Spleen (tissue), 11 donors: ENCODE data around the gene SMIM12. TPM values are rescaled to one million over a fixed set of nuclear protein-coding genes. Genes with fewer than 3 reads are reported as not detected.

ENCODE experiments used
- DNase-seq: peaks from one replicate; pipeline ENCODE4 v3.0.0-alpha.2; 2020
- H3K27ac ChIP-seq, 8 donors: fragments of 200-600 bp; sonication (generic) in 7 of 8; 1 replicate in 4 of 8; 2 replicates in 4 of 8; pipeline versions ENCODE4 v1.5.0 to v1.8.0; 2016 to 2021; ENCODE audit warnings: inconsistent platforms in 4 of 8, mild to moderate bottlenecking in 4 of 8, moderate library complexity in 1 of 8
- H3K27me3 ChIP-seq, 7 donors: fragments of 200-600 bp; sonication (generic) in 6 of 7; replicated peaks in 1 of 7; 1 replicate in 4 of 7; 2 replicates in 3 of 7; pipeline versions ENCODE4 v1.5.0 to v1.8.0; 2016 to 2021; ENCODE audit warnings: inconsistent platforms in 3 of 7, mild to moderate bottlenecking in 1 of 7
- H3K36me3 ChIP-seq, 6 donors: fragments of 200-600 bp; sonication (generic) in 5 of 6; 1 replicate in 4 of 6; 2 replicates in 2 of 6; pipeline versions ENCODE4 v1.5.0 to v1.8.0; 2016 to 2021; ENCODE audit warnings: inconsistent platforms in 2 of 6
- H3K4me1 ChIP-seq, 6 donors: fragments of 200-600 bp; sonication (generic) in 5 of 6; 1 replicate in 3 of 6; 2 replicates in 3 of 6; pipeline versions ENCODE4 v1.5.0 to v1.8.0; 2016 to 2021; ENCODE audit warnings: inconsistent platforms in 3 of 6
- H3K4me3 ChIP-seq, 8 donors: fragments of 200-600 bp; sonication (generic) in 7 of 8; 1 replicate in 4 of 8; 2 replicates in 4 of 8; pipeline versions ENCODE4 v1.5.0 to v1.8.0; 2016 to 2021; ENCODE audit warnings: inconsistent platforms in 4 of 8, mild to moderate bottlenecking in 4 of 8, moderate library complexity in 2 of 8
- H3K9me3 ChIP-seq, 8 donors: fragments of 200-600 bp; sonication (generic) in 7 of 8; 1 replicate in 4 of 8; 2 replicates in 4 of 8; pipeline versions ENCODE4 v1.5.0 to v1.8.0; 2016 to 2021; ENCODE audit warnings: inconsistent platforms in 4 of 8
- POLR2A ChIP-seq, 3 donors: fragments of 450-650 bp; IDR thresholded peaks; one replicate each; pipeline ENCODE4 v1.5.1; 2017; ENCODE audit warnings: antibody characterized with exemption in 3 of 3, mild to moderate bottlenecking in 1 of 3
- POLR2AphosphoS5 ChIP-seq, 3 donors: sonication (generic); formaldehyde crosslinking; IDR thresholded peaks; one replicate each; pipeline ENCODE4 v1.5.1; 2017; ENCODE audit warnings: antibody characterized with exemption in 3 of 3
- WGBS, 5 donors: extraction: QIAGEN DNeasy Blood & Tissue Kit in 3 of 5; methylation state at CpG; one replicate each; pipeline versions ENCODE4 v1.1.5 to v1.1.7; 2013 to 2018; 5-methylcytosine and 5-hydroxymethylcytosine counted together
- intact Hi-C: fragments of 100-400 bp; cut with DNase I; formaldehyde crosslinking; loops from one replicate; pipeline ENCODE4 v1.15.0; 2023; ENCODE audit warnings: low total_unique reads
- polyA plus RNA-seq, 3 donors: library from polyadenylated mRNA; stranded (reverse); fragments of 200-250 nt; gene quantifications; one replicate each; pipeline ENCODE4 v1.2.1, GENCODE V29; 2013
- total RNA-seq, 7 donors: library from RNA; depleted of rRNA in 3 of 7; stranded (reverse); fragments of >200 nt in 3 of 7; fragmentation: NEBNext Ultra II Directional in 4 of 7; extraction: Animal tissue kit (Norgen Biotek cat#: 25700) in 4 of 7; gene quantifications; one replicate each; pipeline versions ENCODE4 v1.1.0 to v1.2.1, GENCODE V29; 2016 to 2021
- TF ChIP-seq, protein P1 (sequence below), 11 experiments: fragments of 200-600 bp in 7 of 11; fragments of 450-650 bp in 4 of 11; sonication (generic) in 4 of 11; IDR thresholded peaks in 8 of 11; conservative IDR thresholded peaks in 3 of 11; 1 replicate in 7 of 11; 2 replicates in 4 of 11; pipeline versions ENCODE4 v1.4.0 to v1.8.0; 2016 to 2021; ENCODE audit warnings: antibody characterized with exemption in 11 of 11, inconsistent platforms in 4 of 11, mild to moderate bottlenecking in 1 of 11
- donor health status: healthy with polysubstance abuse.
- donor health status: DM: no; HTN: no; CAD: no; lungs with moderate emphysema.
- donor health status: DM: no; HTN: no; CAD: no.
- donor health status: Bipolar disorder and iron deficiency.
- donor health status: healthy.
- donor health status: DM: no; HTN: no; CAD: no.
- donor health status: DM: yes; HTN: yes; CAD: no.

The SMIM12 gene
- total and polyA plus RNA-seq, 10 donors = 15.3 to 39.6 (median 33.3) TPM

DNA sequence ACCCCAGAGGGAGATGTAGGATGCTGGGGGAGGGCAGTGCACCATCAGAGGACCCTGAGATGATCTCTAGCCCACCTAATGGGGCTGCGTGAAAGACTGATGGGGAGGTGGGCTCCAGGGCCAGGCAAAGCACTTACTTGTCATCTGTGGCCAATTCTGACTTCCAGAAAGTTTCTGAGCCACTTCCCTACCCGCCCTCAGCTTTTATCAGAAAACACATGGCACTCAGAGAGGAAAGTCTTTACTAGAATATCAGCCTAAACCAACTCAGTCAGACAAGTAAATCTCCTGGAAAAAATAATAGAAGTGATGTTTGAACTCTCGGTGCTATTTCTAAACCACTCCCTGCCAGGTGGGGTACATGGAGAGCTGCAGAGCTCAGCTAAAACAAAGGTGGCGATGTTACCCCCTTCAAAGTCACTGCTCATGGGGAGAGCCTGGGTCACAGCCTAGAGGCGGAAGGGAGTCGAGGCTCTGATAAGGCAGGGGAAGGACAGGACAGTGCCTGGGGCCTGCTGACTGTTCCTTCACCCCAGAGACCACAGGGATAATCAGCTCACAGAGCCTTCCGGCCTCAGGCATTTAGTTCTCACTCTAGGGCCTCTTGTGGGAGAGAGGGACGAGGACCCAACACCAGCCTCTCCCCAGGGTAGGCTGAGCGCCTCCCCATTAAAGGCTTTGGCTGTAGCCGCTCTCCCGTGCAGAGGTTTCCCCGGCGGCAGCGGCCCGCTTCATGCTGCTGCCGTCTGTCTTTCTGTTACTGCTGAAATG, 14.2 kb downstream of the SMIM12 start:
- Histone ChIP-seq H3K27me3 (no peaks in the 10 kb centered on the region), H3K4me3 (no peak overlapping the region), H3K27ac (peak overlapping the region in 1 of 8 donors; percentile 4), H3K9me3 (no peaks in the 10 kb centered on the region), H3K4me1 (peaks cover 0 to 41% (median 19%) of the 10 kb centered on the region in 6 donors), H3K36me3 (peaks cover 0 to 42% (median 0%) of the 10 kb centered on the region in 6 donors)
- no peak for DNase-seq
- WGBS, 5 donors = 78 to 89% (median 84%) methylated on average over 16 of the region's 16 CpGs
- intact Hi-C loops = no loop called here
- TF ChIP-seq, protein P1, sequence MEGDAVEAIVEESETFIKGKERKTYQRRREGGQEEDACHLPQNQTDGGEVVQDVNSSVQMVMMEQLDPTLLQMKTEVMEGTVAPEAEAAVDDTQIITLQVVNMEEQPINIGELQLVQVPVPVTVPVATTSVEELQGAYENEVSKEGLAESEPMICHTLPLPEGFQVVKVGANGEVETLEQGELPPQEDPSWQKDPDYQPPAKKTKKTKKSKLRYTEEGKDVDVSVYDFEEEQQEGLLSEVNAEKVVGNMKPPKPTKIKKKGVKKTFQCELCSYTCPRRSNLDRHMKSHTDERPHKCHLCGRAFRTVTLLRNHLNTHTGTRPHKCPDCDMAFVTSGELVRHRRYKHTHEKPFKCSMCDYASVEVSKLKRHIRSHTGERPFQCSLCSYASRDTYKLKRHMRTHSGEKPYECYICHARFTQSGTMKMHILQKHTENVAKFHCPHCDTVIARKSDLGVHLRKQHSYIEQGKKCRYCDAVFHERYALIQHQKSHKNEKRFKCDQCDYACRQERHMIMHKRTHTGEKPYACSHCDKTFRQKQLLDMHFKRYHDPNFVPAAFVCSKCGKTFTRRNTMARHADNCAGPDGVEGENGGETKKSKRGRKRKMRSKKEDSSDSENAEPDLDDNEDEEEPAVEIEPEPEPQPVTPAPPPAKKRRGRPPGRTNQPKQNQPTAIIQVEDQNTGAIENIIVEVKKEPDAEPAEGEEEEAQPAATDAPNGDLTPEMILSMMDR (IDR thresholded peaks at IDR 0.05 in 8 of 11, conservative IDR thresholded peaks at IDR 0.05 in 3 of 11) = no peak
- TF ChIP-seq POLR2AphosphoS5 (IDR thresholded peaks at IDR 0.05) (no peak), POLR2A (IDR thresholded peaks at IDR 0.05) (no peak)

DNA sequence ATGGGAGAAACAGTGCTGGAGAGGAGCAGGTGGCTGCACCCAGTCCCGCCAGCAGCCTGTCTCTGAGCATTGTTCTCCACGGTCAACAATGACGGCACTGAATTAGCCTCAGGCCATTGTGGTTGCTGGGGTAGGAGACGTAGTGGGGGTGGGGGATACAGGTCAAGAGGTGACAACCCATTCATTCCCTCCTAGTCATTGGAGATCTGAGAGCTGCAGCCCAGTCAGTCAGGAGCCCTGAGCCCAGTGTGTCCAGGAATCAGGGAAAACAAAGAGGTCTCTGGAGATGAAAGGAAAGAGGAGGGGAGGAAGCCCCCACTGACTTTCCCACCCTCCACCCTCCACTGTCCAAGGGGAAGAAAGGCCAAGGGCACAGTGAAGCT, 15.3 kb downstream of the SMIM12 start:
- H3K36me3 ChIP-seq = peaks cover 0 to 34% (median 0%) of the 10 kb centered on the region in 6 donors
- no peaks in the 10 kb centered on the region for H3K9me3 ChIP-seq
- DNase-seq = no peak
- peaks cover 0 to 37% (median 19%) of the 10 kb centered on the region in 6 donors for H3K4me1 ChIP-seq
- no peak for TF ChIP-seq POLR2A (IDR thresholded peaks at IDR 0.05)
- no peak for TF ChIP-seq POLR2AphosphoS5 (IDR thresholded peaks at IDR 0.05)
- TF ChIP-seq, protein P1 (IDR thresholded peaks at IDR 0.05 in 8 of 11, conservative IDR thresholded peaks at IDR 0.05 in 3 of 11) = no peak
- no peak overlapping the region for H3K4me3 ChIP-seq
- WGBS, 5 donors = 78 to 82% (median 79%) methylated on average over 4 of the region's 4 CpGs
- intact Hi-C loops = no loop called here
- no peaks in the 10 kb centered on the region for H3K27me3 ChIP-seq
- peak overlapping the region in 4 of 8 donors; percentile 53 to 62 (median 58) for H3K27ac ChIP-seq

DNA sequence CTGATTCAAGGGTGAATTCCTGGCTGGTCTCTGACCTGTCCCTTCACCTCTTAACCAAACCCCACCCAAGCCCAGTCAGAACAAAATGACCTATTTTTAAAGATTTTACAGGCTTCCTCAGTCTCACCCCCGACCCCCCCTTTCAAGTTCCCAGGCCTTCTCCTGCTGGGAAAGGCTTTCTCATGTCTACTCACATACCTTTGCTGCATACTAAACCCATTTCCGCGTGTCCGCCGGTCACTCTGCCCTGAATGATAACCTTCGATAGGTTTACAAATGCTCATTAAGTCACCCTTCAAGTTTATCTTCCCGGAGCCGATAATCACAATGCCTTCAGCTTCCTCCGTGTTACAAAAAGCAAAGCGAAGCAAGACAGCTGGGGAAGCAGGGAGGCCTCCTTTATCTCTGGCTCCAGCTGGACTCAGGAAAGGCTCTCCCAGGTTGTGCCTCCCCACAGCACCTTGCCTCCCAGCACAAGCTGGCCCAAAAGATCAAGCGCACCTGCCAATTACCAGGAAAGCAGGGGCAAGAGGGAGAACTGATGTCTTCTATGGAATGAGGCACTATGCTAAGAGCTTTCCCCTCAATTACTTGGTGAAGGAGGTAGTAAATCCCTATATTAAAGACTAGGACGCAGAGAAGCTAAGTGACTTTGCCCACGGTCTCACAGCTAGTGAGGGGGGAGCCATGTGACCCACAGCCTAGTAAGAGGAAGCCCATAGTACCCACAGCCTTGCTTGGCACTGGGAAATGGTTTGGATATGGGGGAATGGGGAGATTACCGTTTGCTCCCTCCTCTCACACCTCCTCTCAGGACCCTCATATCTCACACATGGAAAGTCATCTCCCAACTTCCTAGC, 15.9 kb downstream of the SMIM12 start:
- WGBS, 5 donors = 54 to 75% (median 67%) methylated on average over 13 to 14 of the region's 14 CpGs
- H3K27ac ChIP-seq = peak overlapping the region in 6 of 8 donors; percentile 23 to 62 (median 55)

More for the DNA sequence above, 15.9 kb downstream of the SMIM12 start:
- intact Hi-C loops = no loop called here
- H3K4me3 ChIP-seq = no peak overlapping the region
- no peaks in the 10 kb centered on the region for H3K9me3 ChIP-seq
- TF ChIP-seq, protein P1 (IDR thresholded peaks at IDR 0.05 in 8 of 11, conservative IDR thresholded peaks at IDR 0.05 in 3 of 11) = no peak
- TF ChIP-seq POLR2A (IDR thresholded peaks at IDR 0.05) = no peak
- no peak for TF ChIP-seq POLR2AphosphoS5 (IDR thresholded peaks at IDR 0.05)
- no peak for DNase-seq
- peaks cover 0 to 29% (median 0%) of the 10 kb centered on the region in 6 donors for H3K36me3 ChIP-seq
- H3K27me3 ChIP-seq = no peaks in the 10 kb centered on the region
- peaks cover 0 to 37% (median 19%) of the 10 kb centered on the region in 6 donors for H3K4me1 ChIP-seq
